ENCODE results near the gene MYO6. TPM values are rescaled to one million over a fixed set of nuclear protein-coding genes. Genes with fewer than 3 reads are reported as not detected.

Gene MYO6
- total and polyA plus RNA-seq, 2 donors from 2014 or later = 32.0 to 114 TPM

DNA sequence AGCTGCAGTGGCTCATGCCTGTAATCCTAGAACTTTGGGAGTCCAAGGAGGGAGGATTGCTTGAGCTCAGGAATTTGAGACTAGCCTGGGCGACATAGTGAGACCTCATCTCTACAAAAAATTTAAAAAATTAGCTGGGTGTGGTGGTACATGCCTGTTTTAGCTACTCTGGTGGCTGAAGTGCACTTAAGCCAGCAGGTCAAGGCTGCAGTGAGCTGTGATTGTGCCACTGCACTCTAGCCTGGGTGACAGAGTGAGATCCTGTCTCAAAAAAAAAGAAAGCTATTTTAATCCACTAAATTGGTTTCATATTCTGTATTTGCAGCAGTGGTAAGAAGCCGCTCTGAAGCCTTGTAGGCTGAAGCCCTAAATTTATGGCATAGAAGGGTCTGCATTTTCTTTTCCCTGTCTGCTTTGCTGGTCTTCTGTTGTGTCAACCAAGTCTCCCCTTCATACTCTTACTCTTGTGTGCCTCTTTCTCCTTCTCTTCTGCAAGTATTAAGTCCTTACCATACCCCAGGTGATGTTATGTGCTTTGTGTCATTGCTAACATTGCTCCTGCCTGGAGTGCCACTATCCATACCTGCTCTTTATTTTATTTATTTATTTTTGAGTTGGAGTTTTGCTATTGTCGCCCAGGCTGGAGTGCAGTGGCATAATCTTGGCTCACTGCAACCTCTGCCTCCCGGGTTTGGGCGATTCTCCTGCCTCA, 70.9 kb downstream of the MYO6 start:
- Histone ChIP-seq H3K9me3 (ENCODE audit: control insufficient read depth in 2 of 3, insufficient read depth in 1 of 3, low read length in 3 of 3) (no peaks in the 10 kb centered on the region), H3K4me3 (ENCODE audit: low read length in 3 of 3) (no peak overlapping the region), H3K4me1 (ENCODE audit: control insufficient read depth in 2 of 3, insufficient read depth in 2 of 3, low read depth in 1 of 3, low read length in 3 of 3) (no peaks in the 10 kb centered on the region), H3K27ac (ENCODE audit: low read depth in 2 of 2, low read length in 2 of 2) (no peak overlapping the region), H3K9ac (ENCODE audit: low read length in 3 of 3) (no peak overlapping the region), H3K36me3 (ENCODE audit: control insufficient read depth in 2 of 3, insufficient read depth in 3 of 3, low read length in 3 of 3) (peaks cover 0 to 4% (median 0%) of the 10 kb centered on the region in 3 donors), H3K27me3 (ENCODE audit: control insufficient read depth, insufficient read depth, low read length) (no peaks in the 10 kb centered on the region)
- DNase-seq (no peak), FAIRE-seq (no peak)
- intact Hi-C loops (cut with DNase I) = no loop called here
- TF ChIP-seq, protein P1, sequence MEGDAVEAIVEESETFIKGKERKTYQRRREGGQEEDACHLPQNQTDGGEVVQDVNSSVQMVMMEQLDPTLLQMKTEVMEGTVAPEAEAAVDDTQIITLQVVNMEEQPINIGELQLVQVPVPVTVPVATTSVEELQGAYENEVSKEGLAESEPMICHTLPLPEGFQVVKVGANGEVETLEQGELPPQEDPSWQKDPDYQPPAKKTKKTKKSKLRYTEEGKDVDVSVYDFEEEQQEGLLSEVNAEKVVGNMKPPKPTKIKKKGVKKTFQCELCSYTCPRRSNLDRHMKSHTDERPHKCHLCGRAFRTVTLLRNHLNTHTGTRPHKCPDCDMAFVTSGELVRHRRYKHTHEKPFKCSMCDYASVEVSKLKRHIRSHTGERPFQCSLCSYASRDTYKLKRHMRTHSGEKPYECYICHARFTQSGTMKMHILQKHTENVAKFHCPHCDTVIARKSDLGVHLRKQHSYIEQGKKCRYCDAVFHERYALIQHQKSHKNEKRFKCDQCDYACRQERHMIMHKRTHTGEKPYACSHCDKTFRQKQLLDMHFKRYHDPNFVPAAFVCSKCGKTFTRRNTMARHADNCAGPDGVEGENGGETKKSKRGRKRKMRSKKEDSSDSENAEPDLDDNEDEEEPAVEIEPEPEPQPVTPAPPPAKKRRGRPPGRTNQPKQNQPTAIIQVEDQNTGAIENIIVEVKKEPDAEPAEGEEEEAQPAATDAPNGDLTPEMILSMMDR (IDR thresholded peaks at IDR 0.05; ENCODE audit: borderline replicate concordance, extremely low read depth, insufficient read depth) = no peak

DNA sequence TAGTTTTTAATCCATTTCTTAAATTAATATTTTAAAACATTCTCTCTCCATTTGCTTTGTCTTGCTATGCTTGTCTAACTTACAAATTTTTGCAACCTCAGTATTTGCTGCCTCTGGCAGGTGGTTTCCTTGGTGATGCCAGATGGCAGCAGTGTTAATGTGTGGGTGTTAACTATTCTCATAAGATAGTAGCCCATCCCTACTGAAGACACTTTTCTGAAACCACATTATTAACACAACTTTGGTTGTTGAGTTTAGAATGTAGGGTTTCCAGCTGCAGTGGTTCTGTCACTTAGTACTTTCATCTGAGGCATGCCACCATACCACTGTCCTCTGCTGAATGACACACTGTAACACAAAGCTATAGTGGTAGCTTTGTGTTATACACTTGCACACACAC, 75.1 kb downstream of the MYO6 start:
- no peak overlapping the region for H3K4me3 ChIP-seq (ENCODE audit: low read length in 3 of 3)

DNA sequence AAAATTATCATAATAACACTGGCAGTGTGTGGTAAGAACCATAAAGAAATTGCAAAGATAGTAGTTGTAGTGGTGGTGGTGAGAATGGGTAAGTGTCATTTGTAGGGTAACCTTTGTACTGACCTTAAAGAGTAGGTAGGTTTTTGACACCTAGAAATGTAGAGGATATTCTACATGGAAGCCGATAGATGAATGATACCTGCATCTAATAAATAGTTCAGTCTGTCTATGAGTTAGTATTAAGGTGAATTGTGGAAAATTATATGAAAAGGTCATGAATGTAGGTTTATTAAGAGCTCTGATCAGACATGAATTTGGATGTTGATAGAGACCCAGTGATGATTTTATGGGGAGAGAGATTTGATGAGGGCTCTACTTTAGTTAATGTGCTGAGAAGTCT, 78.1 kb downstream of the MYO6 start:
- H3K4me1 ChIP-seq (ENCODE audit: control insufficient read depth in 2 of 3, insufficient read depth in 2 of 3, low read depth in 1 of 3, low read length in 3 of 3) = no peaks in the 10 kb centered on the region
- intact Hi-C loops (cut with DNase I) = no loop called here
- H3K9me3 ChIP-seq (ENCODE audit: control insufficient read depth in 2 of 3, insufficient read depth in 1 of 3, low read length in 3 of 3) = no peaks in the 10 kb centered on the region
- H3K9ac ChIP-seq (ENCODE audit: low read length in 3 of 3) = no peak overlapping the region
- DNase-seq = no peak
- FAIRE-seq = no peak
- TF ChIP-seq, protein P1 (IDR thresholded peaks at IDR 0.05; ENCODE audit: borderline replicate concordance, extremely low read depth, insufficient read depth) = no peak
- no peak overlapping the region for H3K4me3 ChIP-seq (ENCODE audit: low read length in 3 of 3)
- H3K27ac ChIP-seq (ENCODE audit: low read depth in 2 of 2, low read length in 2 of 2) = no peak overlapping the region
- peaks cover 0 to 11% (median 9%) of the 10 kb centered on the region in 3 donors for H3K36me3 ChIP-seq (ENCODE audit: control insufficient read depth in 2 of 3, insufficient read depth in 3 of 3, low read length in 3 of 3)
- no peaks in the 10 kb centered on the region for H3K27me3 ChIP-seq (ENCODE audit: control insufficient read depth, insufficient read depth, low read length)

More for the DNA sequence above, 75.1 kb downstream of the MYO6 start:
- Histone ChIP-seq H3K27me3 (ENCODE audit: control insufficient read depth, insufficient read depth, low read length) (no peaks in the 10 kb centered on the region), H3K9me3 (ENCODE audit: control insufficient read depth in 2 of 3, insufficient read depth in 1 of 3, low read length in 3 of 3) (no peaks in the 10 kb centered on the region), H3K4me1 (ENCODE audit: control insufficient read depth in 2 of 3, insufficient read depth in 2 of 3, low read depth in 1 of 3, low read length in 3 of 3) (no peaks in the 10 kb centered on the region), H3K9ac (ENCODE audit: low read length in 3 of 3) (no peak overlapping the region), H3K36me3 (ENCODE audit: control insufficient read depth in 2 of 3, insufficient read depth in 3 of 3, low read length in 3 of 3) (peaks cover 0 to 3% (median 0%) of the 10 kb centered on the region in 3 donors), H3K27ac (ENCODE audit: low read depth in 2 of 2, low read length in 2 of 2) (no peak overlapping the region)
- intact Hi-C loops (cut with DNase I) = no loop called here
- TF ChIP-seq, protein P1 (IDR thresholded peaks at IDR 0.05; ENCODE audit: borderline replicate concordance, extremely low read depth, insufficient read depth) = no peak
- DNase-seq (no peak), FAIRE-seq (no peak)

Data from kidney (tissue), 14 donors.